ENCODE measurements around the gene AKR1D1. TPM values are rescaled to one million over a fixed set of nuclear protein-coding genes. Genes with fewer than 3 reads are reported as not detected.

The AKR1D1 gene
- total and polyA plus RNA-seq, 4 donors: not detected

- ATAC-seq (ENCODE audit: insufficient read depth, low FRiP score) (no peak), DNase-seq (no peak)
- no peaks in the 10 kb centered on the region for H3K36me3 ChIP-seq (ENCODE audit: control insufficient read depth in 4 of 4, insufficient read depth in 4 of 4, low read length in 4 of 4)
- H3K9ac ChIP-seq (ENCODE audit: insufficient read depth in 1 of 2, low read length in 2 of 2): no peak overlapping the region
- no peak overlapping the region for H3K4me3 ChIP-seq
- H3K9me3 ChIP-seq (ENCODE audit: control insufficient read depth in 4 of 4, insufficient read depth in 3 of 4, low read length in 3 of 4): peaks cover 0 to 3% (median under 1%) of the 10 kb centered on the region in 4 donors
- H3K27ac ChIP-seq (ENCODE audit: low read depth in 1 of 2, low read length in 1 of 2): no peak overlapping the region
- H3K4me1 ChIP-seq (ENCODE audit: control insufficient read depth in 5 of 5, insufficient read depth in 5 of 5, low read length in 5 of 5): no peaks in the 10 kb centered on the region
- WGBS, 2 donors: 85 to 94% methylated on average over 7 of the region's 7 CpGs
- TF ChIP-seq CTCF (IDR thresholded peaks at IDR 0.05; ENCODE audit: control extremely low read depth, extremely low read depth): no peak
- H3K27me3 ChIP-seq (ENCODE audit: control insufficient read depth in 3 of 3, insufficient read depth in 3 of 3, low read length in 2 of 3): no peaks in the 10 kb centered on the region
These were observed 45.4 kb upstream of the AKR1D1 start for GRCh38 chr7:138030679-138031351.

DNA sequence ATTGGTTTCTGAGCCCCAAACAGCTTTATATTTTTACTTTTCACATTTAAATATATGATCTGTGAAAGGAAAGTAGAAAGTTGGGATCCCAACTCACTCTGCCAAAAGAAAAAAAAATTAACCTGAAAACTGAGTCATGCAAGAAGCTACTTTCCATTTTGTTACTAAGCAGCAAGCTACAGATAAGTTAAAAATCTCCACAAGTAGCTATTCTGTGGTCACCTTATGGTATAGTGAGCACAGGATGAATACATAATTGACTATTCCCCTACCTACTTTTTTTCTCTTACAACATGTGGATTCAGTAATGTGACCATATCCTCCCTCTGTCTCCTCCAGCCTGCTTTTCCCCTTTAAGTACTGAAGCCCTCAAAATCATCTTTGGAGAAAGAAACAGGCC lies 44.1 kb upstream of the AKR1D1 start:
- no peak for ATAC-seq (ENCODE audit: insufficient read depth, low FRiP score)

DNA sequence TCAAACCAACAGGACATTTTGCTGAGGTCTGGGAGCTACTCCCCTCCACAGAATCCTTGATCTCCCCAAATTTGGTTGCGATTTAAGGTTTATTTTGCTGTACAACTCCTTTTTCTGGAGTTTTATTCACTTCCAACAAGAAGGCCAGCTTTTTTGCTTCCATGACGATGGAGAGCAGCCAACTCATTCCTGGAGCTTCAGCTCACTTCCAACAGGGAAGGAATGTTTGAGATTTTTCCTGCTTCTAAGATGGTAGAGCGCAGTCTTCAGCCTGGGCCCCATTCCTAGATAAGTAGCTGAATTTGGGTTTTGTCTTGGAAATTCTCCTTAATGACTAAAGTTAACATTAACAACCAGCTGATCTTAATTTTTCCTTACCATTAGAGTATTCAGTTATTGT lies 43.5 kb upstream of the AKR1D1 start:
- H3K4me1 ChIP-seq (ENCODE audit: control insufficient read depth in 5 of 5, insufficient read depth in 5 of 5, low read length in 5 of 5): no peaks in the 10 kb centered on the region
- no peaks in the 10 kb centered on the region for H3K27me3 ChIP-seq (ENCODE audit: control insufficient read depth in 3 of 3, insufficient read depth in 3 of 3, low read length in 2 of 3)
- peak in 2 of 3 donors; percentile 9 to 45 for DNase-seq
- no peak overlapping the region for H3K4me3 ChIP-seq
- no peak for ATAC-seq (ENCODE audit: insufficient read depth, low FRiP score)
- WGBS, 2 donors: 86 to 88% methylated on average over 3 of the region's 3 CpGs
- no peak overlapping the region for H3K27ac ChIP-seq (ENCODE audit: low read depth in 1 of 2, low read length in 1 of 2)
- no peaks in the 10 kb centered on the region for H3K36me3 ChIP-seq (ENCODE audit: control insufficient read depth in 4 of 4, insufficient read depth in 4 of 4, low read length in 4 of 4)
- TF ChIP-seq CTCF (IDR thresholded peaks at IDR 0.05; ENCODE audit: control extremely low read depth, extremely low read depth): no peak
- no peak overlapping the region for H3K9ac ChIP-seq (ENCODE audit: insufficient read depth in 1 of 2, low read length in 2 of 2)
- H3K9me3 ChIP-seq (ENCODE audit: control insufficient read depth in 4 of 4, insufficient read depth in 3 of 4, low read length in 3 of 4): peaks cover 0 to 4% (median 1%) of the 10 kb centered on the region in 4 donors

More for the DNA sequence above, 44.1 kb upstream of the AKR1D1 start:
- Histone ChIP-seq H3K4me3 (no peak overlapping the region), H3K27ac (ENCODE audit: low read depth in 1 of 2, low read length in 1 of 2) (no peak overlapping the region), H3K4me1 (ENCODE audit: control insufficient read depth in 5 of 5, insufficient read depth in 5 of 5, low read length in 5 of 5) (no peaks in the 10 kb centered on the region), H3K36me3 (ENCODE audit: control insufficient read depth in 4 of 4, insufficient read depth in 4 of 4, low read length in 4 of 4) (no peaks in the 10 kb centered on the region), H3K9ac (ENCODE audit: insufficient read depth in 1 of 2, low read length in 2 of 2) (no peak overlapping the region), H3K27me3 (ENCODE audit: control insufficient read depth in 3 of 3, insufficient read depth in 3 of 3, low read length in 2 of 3) (no peaks in the 10 kb centered on the region), H3K9me3 (ENCODE audit: control insufficient read depth in 4 of 4, insufficient read depth in 3 of 4, low read length in 3 of 4) (peaks cover 0 to 4% (median 1%) of the 10 kb centered on the region in 4 donors)
- no peak for DNase-seq
- TF ChIP-seq CTCF (IDR thresholded peaks at IDR 0.05; ENCODE audit: control extremely low read depth, extremely low read depth): no peak

- no peaks in the 10 kb centered on the region for H3K36me3 ChIP-seq (ENCODE audit: control insufficient read depth in 4 of 4, insufficient read depth in 4 of 4, low read length in 4 of 4)
- no peak for DNase-seq
- 94% methylated on average over 4 of the region's 4 CpGs for WGBS, 2 donors
- H3K27ac ChIP-seq (ENCODE audit: low read depth in 1 of 2, low read length in 1 of 2): no peak overlapping the region
- H3K4me3 ChIP-seq: no peak overlapping the region
- TF ChIP-seq CTCF (IDR thresholded peaks at IDR 0.05; ENCODE audit: control extremely low read depth, extremely low read depth): no peak
- peaks cover 0 to 4% (median 1%) of the 10 kb centered on the region in 4 donors for H3K9me3 ChIP-seq (ENCODE audit: control insufficient read depth in 4 of 4, insufficient read depth in 3 of 4, low read length in 3 of 4)
- no peaks in the 10 kb centered on the region for H3K27me3 ChIP-seq (ENCODE audit: control insufficient read depth in 3 of 3, insufficient read depth in 3 of 3, low read length in 2 of 3)
- ATAC-seq (ENCODE audit: insufficient read depth, low FRiP score): no peak
- H3K9ac ChIP-seq (ENCODE audit: insufficient read depth in 1 of 2, low read length in 2 of 2): no peak overlapping the region
- H3K4me1 ChIP-seq (ENCODE audit: control insufficient read depth in 5 of 5, insufficient read depth in 5 of 5, low read length in 5 of 5): no peaks in the 10 kb centered on the region
These were observed 43.0 kb upstream of the AKR1D1 start for GRCh38 chr7:138033241-138033640.
